Ishikawa (cell line): Measurements from ENCODE around the gene GAB1.

Experiments
- EP300 ChIP-seq: IDR thresholded peaks from 2 replicates; pipeline ENCODE4 v1.6.1; 2012; ENCODE audit warnings: borderline replicate concordance
- FOXM1 ChIP-seq: IDR thresholded peaks from 2 replicates; pipeline ENCODE4 v1.6.1; 2012; ENCODE audit warnings: low read depth, borderline replicate concordance
- MAX ChIP-seq: IDR thresholded peaks from 2 replicates; pipeline ENCODE4 v1.6.1; 2012
- REST ChIP-seq: IDR thresholded peaks from 2 replicates; pipeline ENCODE4 v1.6.1; 2012; ENCODE audit warnings: low read depth, mild to moderate bottlenecking
- TAF1 ChIP-seq: IDR thresholded peaks from 2 replicates; pipeline ENCODE4 v1.6.1; 2012; ENCODE audit warnings: low read depth, mild to moderate bottlenecking

- TF ChIP-seq TAF1 (no peak), REST (no peak), MAX (no peak), FOXM1 (no peak), EP300 (no peak)
Observed at GRCh38 chr4:143357161-143357845, 20.6 kb downstream of the GAB1 start.
